Activated naive CD8-positive, alpha-beta T cell treated with anti-CD3 and anti-CD28 coated beads, Interleukin-2, amount 50 U/mL, for 24 hours (primary cell): ENCODE results near the gene SNHG17.
"Not testable (repeated sequence)": the region's sequence is repeated elsewhere in the genome, so short reads cannot be mapped to it uniquely, and the experiment has no call there.

ENCODE experiments used
- ATAC-seq: fragments of 150-1000 bp; cut with Tn5 transposase; one replicate; pipeline ENCODE4 v1.10.0; 2021
- DNase-seq: peaks from one replicate; pipeline ENCODE4 v3.0.0; 2021
- H3K27ac Mint-ChIP-seq: one replicate; pipeline ENCODE4 v1.8.0; 2021; ENCODE audit warnings: mild to moderate bottlenecking, mixed read lengths
- H3K27me3 Mint-ChIP-seq: one replicate; pipeline ENCODE4 v1.8.0; 2021; ENCODE audit warnings: mixed read lengths
- H3K36me3 Mint-ChIP-seq: one replicate; pipeline ENCODE4 v1.8.0; 2021; ENCODE audit warnings: low read depth, mixed read lengths
- H3K4me1 Mint-ChIP-seq: one replicate; pipeline ENCODE4 v1.8.0; 2021; ENCODE audit warnings: mixed read lengths
- H3K4me3 Mint-ChIP-seq: one replicate; pipeline ENCODE4 v1.8.0; 2021; ENCODE audit warnings: mild to moderate bottlenecking, moderate library complexity, mixed read lengths
- H3K9me3 Mint-ChIP-seq: one replicate; pipeline ENCODE4 v1.8.0; 2021; ENCODE audit warnings: mixed read lengths

Gene SNHG17

DNA sequence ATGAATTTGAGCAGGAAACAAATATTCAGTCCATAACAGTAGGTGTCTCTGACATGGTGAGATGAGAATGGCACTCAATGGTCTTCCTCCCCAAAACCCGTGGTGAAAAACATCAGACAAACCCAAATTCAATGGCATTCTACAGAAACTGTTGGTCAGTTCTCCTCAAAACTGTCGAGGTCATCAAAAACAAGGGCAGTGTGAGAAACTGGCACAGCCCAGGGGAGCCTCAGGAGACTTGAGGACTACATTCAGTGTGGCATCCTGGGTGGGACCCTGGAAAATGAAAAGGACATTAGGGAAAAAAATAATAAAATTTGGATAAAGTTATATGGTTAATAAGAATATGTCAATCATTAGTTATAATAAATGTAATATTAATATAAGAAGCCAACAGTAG, 48.3 kb downstream of the SNHG17 start:
- DNase-seq (no peak), ATAC-seq (no peak)

GRCh38 chr20:38386004-38386403, 49.1 kb downstream of the SNHG17 start:
- no peak overlapping the region for H3K27ac Mint-ChIP-seq
- H3K4me3 Mint-ChIP-seq: no peak overlapping the region
- no peaks in the 10 kb centered on the region for H3K9me3 Mint-ChIP-seq
- H3K27me3 Mint-ChIP-seq: peaks cover 2% of the 10 kb centered on the region
- no peaks in the 10 kb centered on the region for H3K4me1 Mint-ChIP-seq
- H3K36me3 Mint-ChIP-seq: no peaks in the 10 kb centered on the region
- DNase-seq (no peak), ATAC-seq (no peak)

More for the DNA sequence above, 48.3 kb downstream of the SNHG17 start:
- no peaks in the 10 kb centered on the region for H3K4me1 Mint-ChIP-seq
- no peak overlapping the region for H3K27ac Mint-ChIP-seq
- H3K27me3 Mint-ChIP-seq: peaks cover 2% of the 10 kb centered on the region
- no peak overlapping the region for H3K4me3 Mint-ChIP-seq
- H3K36me3 Mint-ChIP-seq: no peaks in the 10 kb centered on the region
- no peaks in the 10 kb centered on the region for H3K9me3 Mint-ChIP-seq

GRCh38 chr20:38383147-38383546, 52.0 kb downstream of the SNHG17 start:
- Mint-ChIP-seq H3K4me1 (no peaks in the 10 kb centered on the region), H3K27me3 (peaks cover 2% of the 10 kb centered on the region), H3K9me3 (no peaks in the 10 kb centered on the region), H3K4me3 (no peak overlapping the region), H3K36me3 (no peaks in the 10 kb centered on the region), H3K27ac (no peak overlapping the region)
- no peak for DNase-seq
- no peak for ATAC-seq

- not testable (repeated sequence) for H3K4me1 Mint-ChIP-seq, ATAC-seq, H3K36me3 Mint-ChIP-seq
Observed at GRCh38 chr20:38377838-38378237, 57.3 kb downstream of the SNHG17 start.

DNA sequence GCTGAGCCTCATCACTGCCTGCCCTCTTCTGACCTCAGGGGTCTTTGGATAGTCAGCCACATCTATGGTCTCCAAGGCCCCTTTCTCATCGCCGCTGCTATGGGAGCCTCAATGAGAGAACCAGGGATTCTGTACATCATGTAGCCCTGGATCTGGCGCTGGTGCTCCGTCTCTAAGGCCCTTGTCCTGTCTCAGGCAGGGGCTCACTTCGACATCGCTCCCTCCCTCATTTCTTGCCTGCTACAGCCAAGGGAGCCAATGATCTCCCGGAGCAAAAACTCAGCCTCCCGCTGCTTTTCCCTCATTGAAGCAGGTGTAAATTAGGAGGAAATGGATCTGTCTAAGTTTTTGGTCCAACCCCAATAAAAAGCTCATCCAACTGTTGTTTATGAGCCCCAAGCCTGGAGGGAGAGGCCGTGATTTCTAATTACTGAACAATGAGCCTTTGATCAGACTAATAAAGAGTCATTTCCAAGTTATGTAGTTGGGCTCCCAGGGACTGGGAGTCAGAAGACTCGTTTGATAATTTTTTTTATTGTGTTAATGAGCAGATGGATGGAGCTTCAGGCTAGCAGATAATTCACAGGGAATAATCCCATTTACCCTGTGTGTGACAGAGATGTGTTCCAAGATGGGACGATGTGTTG, 58.0 kb downstream of the SNHG17 start:
- DNase-seq: no peak
- no peaks in the 10 kb centered on the region for H3K27me3 Mint-ChIP-seq
- no peak overlapping the region for H3K4me3 Mint-ChIP-seq

More at GRCh38 chr20:38377838-38378237, 57.3 kb downstream of the SNHG17 start:
- H3K9me3 Mint-ChIP-seq, H3K27ac Mint-ChIP-seq, H3K4me3 Mint-ChIP-seq, DNase-seq, H3K27me3 Mint-ChIP-seq: not testable (repeated sequence)

DNA sequence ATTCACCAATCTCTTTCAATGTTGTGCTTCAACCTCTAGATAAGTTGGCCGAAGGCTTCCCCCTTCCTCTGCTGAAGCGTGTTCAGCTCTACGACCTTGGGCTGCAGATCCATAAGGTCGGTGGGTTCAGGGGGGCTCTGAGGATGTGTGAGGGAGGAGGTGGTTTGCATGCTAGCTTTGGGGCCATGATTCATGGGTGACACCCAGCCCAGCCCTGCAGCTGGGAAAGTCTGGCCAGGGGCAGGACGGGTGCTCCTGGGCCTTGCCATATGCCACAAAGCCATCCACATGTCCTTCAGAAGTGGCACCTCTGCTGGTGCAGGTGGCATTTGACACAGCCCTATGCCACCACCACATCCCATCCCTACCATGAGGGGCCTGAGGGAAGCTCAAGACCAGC, 61.2 kb downstream of the SNHG17 start:
- Mint-ChIP-seq H3K4me1 (no peaks in the 10 kb centered on the region), H3K27me3 (no peaks in the 10 kb centered on the region), H3K27ac (no peak overlapping the region), H3K9me3 (no peaks in the 10 kb centered on the region), H3K4me3 (no peak overlapping the region), H3K36me3 (no peaks in the 10 kb centered on the region)
- DNase-seq (no peak), ATAC-seq (no peak)

More for the DNA sequence above, 58.0 kb downstream of the SNHG17 start:
- no peaks in the 10 kb centered on the region for H3K9me3 Mint-ChIP-seq
- H3K36me3 Mint-ChIP-seq: no peaks in the 10 kb centered on the region
- no peaks in the 10 kb centered on the region for H3K4me1 Mint-ChIP-seq
- H3K27ac Mint-ChIP-seq: no peak overlapping the region
- no peak for ATAC-seq

- Mint-ChIP-seq H3K4me1 (no peaks in the 10 kb centered on the region), H3K9me3 (no peaks in the 10 kb centered on the region), H3K27me3 (no peaks in the 10 kb centered on the region), H3K4me3 (no peak overlapping the region), H3K27ac (no peak overlapping the region), H3K36me3 (no peaks in the 10 kb centered on the region)
- DNase-seq (no peak), ATAC-seq (no peak)
Observed at GRCh38 chr20:38373231-38373867, 61.8 kb downstream of the SNHG17 start.

DNA sequence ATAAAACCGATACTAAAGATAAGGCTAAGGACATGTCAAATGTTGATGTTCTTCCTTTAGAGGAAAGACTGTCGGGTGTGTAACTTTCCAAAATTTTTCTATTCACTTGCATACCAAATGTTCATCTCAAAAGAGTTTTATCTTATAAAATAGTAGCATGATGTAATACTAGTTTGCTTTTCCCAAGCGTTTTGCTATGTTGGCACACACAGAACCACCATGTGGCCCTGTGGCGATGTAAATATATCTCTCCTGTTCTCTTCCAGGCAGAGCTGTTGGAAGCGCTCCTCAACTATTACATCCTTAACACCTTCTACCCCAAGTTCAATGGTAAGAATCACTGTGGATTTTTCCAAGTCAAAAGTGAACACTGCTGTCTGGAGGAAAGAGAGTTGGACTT, 62.3 kb downstream of the SNHG17 start:
- ATAC-seq (no peak), DNase-seq (no peak)
- Mint-ChIP-seq H3K27ac (no peak overlapping the region), H3K9me3 (no peaks in the 10 kb centered on the region), H3K36me3 (no peaks in the 10 kb centered on the region), H3K4me1 (no peaks in the 10 kb centered on the region), H3K4me3 (no peak overlapping the region), H3K27me3 (peaks cover under 1% of the 10 kb centered on the region)
